HG03103 (cell line): Measurements from ENCODE around the gene ANK3.

Experiments used
- ATAC-seq: cut with Tn5 transposase; IDR thresholded peaks from one replicate; pipeline ENCODE4 v1.9.1; 2021; ENCODE audit warnings: low read depth; ENCODE audit not compliant: unreplicated experiment

ANK3 gene

DNA sequence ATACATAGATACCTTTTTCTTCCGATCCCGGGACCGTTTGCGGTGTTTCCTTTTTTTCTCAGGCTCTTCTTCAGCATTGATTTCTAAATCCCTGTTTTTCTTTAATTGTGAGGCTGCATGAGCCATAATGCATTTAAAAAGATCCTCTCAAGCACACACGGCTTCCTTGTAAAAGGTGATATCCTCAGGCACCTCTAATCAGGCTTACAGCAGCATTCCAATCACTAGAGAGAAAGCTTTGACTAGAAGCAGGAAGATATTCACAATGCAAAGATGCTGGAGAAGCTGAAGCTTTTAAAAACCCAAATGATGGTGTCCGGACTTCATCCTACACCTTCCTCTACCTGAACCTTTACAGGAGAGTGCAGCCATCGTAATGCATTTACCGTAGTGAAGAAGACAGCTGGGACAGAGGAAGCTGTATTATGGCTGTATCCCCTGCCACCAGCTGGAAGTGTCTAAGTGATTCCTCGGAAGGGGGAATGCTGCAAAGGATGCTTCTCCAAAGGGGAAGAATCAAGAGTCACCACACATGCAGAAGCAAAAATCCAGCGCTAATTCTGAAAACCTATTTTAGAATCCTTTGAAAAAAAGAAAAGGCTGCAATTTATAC is at the start of gene ANK3:
Gene ANK3, minus strand, starts transcription at position 463 of the 613 bp plus-strand sequence. Its CDS starts 337 bp downstream, at position 126.
- ATAC-seq: no peak

GRCh38 chr10:60434418-60435046 is 44.9 kb upstream of the ANK3 start:
- no peak for ATAC-seq

DNA sequence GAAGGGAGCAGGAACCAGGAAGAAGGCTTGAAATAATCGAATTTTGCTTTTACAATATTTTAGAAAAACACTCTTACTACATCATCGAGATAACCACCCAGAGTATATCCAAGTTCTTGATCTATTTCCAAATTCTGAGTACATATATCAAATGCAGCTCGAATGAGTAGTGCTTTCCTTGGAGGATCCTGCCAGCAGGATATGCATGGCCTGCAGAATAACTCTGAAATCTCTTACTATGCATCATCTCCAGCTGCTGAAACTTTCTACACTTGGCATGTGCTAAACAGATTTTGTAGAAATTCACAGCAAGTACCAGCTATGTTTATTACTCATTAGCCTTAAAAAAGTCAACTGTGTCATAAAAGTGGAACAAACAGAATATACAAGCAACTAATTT is 44.0 kb upstream of the ANK3 start:
- no peak for ATAC-seq

- ATAC-seq: no peak
Measured at GRCh38 chr10:60430836-60431597, 41.3 kb upstream of the ANK3 start.

- no peak for ATAC-seq
Measured at GRCh38 chr10:60430017-60430416, 40.3 kb upstream of the ANK3 start.

DNA sequence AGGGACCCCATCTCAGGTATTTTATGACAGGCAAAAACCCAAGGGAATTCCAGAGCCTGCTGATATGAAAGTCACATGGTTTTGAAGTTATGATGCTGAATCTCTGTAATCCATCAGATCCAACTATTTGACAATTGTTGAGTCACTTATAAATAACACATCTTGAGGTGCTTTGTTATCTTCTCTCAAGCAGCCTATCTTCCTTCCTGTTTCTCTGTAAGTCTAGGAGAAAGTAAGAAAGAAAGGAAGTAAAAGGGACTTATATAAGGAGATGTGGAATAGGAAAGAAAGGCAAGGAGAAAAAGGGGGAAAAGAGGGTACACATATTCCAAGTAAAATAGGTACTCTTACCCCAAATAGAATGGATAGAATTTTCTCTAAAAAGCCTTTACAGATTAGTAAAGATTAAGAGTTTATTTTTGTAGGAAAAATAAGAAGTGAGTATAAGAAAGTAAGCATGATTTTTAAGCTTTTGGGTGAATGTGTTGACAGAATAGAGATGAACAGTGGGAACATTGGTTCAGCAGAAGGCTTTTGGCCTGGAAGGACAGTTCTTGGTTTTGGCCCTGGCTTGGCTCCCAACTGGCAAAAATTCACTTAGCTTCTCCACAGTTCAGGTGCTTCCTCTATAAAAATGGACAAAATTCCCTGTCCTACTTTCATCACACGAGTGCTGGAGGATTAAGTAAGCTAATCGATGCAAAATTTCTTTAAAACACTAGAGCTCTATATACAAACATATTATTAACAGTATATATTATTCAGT is 39.6 kb upstream of the ANK3 start:
- no peak for ATAC-seq

DNA sequence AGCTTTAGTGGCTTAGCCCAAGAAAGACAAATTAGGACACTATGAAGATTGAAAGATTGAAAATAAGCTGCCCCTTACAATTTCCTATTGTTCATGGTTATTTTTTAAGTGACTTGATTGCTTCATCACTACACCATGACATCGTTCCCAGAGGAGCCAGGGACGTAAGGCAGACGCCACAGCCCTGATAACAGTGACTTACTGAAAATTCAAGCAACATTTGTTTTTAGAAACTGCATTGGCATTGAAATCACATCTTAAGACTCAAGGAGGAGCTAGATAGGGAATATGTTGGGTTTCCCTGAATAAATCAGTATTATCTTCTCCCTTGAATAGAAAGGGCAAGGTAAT is 38.7 kb upstream of the ANK3 start:
- no peak for ATAC-seq

DNA sequence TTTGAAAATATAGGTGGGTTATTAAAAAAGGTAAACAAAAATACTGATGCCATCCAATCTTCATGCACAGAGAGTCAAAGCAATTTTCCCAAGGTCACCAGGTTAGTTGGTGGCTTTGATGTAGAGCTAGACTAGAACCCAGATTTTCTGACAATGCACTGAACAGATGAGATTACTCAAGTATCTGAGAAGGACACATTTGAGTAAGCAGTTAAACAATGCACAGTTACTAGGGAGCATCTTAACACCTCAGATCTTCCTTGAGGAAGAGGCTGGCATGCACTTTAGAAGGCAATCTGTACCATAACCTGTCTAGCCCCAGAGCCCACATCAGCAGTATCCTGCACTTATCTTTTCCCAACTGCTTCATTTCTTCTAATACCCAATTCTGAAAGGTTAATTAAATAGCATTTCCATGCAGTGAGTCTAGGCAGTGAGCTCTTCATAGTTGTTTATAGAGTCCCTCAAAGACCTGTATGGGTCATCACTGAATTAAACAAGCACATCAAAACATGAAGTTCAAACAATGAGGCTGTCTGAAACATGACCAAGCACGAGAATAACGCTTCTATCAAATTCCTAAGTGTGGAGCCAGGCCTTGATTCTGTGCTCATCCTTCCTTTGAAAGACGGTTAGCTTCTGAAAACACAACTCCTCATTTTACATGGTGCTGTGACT is 38.2 kb upstream of the ANK3 start:
- no peak for ATAC-seq

DNA sequence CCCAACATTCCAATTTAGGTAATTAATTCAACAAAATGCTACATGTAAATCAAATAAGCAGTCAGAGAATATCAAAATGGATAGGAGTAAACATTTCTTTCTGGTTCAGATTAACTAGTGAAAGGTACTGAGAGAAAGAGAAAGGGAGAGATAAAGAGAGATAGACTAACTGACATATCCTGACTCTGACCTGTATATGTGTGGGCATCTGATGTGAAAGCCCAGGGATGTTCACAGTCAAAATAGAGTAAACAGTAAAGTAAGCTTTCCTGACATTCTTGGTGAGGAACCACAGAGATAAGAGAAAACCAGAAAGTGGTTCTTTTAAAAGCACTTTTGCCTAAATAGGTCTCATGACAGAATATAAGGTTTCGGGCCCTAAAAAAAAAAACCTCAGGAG is 37.5 kb upstream of the ANK3 start:
- no peak for ATAC-seq

- ATAC-seq: no peak
Measured at GRCh38 chr10:60426425-60426824, 36.8 kb upstream of the ANK3 start.

- no peak for ATAC-seq
Measured at GRCh38 chr10:60425392-60426110, 35.9 kb upstream of the ANK3 start.

DNA sequence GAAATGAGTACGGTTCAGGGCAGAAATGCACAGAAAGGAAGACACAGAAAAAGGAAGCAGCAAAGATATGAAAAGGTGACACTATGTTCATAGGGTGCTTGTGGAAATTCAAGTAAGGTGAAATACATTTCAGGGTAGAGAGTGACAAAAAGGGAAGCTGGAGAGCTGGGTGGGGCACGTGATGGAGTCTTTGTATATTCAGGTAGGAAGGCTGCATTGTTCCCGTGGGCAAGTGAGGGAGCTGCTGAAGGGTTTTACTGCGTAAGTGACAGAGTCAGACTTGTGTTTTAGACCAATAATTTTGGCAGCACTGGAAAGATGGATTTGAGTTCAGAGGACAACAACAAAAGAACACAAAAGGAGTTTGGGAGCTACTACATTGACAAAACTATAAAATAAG is 35.3 kb upstream of the ANK3 start:
- no peak for ATAC-seq

DNA sequence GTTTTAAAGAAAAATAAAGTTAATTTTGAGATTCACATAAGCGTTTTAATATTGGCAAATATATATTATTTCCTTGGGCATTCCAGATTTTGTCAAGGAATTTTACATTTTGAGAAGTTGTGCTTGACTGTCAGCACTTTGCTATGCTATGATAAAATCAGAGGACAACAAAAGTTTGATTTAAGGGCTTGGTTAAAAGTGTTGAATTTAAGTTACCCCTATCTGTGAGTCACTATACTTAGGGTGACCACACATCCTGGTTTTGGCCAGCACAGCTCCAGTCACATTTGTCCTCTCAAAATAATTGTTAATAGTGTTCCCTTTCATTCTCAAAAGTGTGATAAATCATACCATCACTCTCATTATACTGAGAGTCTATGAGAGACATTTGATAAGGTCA is 34.2 kb upstream of the ANK3 start:
- ATAC-seq: no peak

DNA sequence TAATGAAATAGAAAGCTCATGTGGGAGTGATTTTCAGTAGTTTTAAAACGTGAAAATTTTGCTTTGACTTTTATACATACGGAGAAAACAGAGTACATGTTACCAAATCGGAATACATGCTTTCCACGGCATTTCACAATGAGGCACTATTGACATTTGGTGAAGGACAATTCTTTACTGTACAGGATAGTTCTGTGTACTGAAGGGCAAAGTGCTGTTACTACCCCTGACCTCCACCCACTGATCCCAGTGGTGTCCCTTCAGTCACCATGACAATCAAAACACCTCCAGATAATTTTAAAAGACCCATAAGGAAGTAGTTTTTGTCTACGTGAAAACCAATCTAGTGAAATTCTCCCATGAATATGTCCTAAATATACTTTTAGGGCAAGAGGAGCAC is 33.1 kb upstream of the ANK3 start:
- ATAC-seq: no peak

GRCh38 chr10:60420991-60421894 is 31.6 kb upstream of the ANK3 start:
- ATAC-seq: no peak

GRCh38 chr10:60419249-60419648 is 29.6 kb upstream of the ANK3 start:
- ATAC-seq: no peak

DNA sequence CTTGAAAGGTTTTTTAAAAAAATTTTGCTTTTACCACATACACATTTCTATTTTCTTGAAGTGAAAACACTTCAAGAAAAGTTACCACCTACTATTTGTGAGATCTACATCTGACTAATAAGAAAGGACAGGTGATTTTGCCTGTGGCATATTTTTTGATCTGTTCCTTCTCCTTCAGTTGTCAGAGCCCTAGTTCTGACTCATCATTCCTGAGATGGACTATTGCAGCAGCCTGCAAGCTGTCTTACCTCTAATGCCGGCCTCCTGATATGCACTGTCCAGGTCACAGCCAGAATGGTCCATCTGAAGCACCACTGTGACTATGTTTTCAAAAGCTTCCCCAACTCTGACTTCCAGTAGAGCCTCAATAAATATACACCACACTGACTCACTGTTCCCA is 28.2 kb upstream of the ANK3 start:
- ATAC-seq: no peak

DNA sequence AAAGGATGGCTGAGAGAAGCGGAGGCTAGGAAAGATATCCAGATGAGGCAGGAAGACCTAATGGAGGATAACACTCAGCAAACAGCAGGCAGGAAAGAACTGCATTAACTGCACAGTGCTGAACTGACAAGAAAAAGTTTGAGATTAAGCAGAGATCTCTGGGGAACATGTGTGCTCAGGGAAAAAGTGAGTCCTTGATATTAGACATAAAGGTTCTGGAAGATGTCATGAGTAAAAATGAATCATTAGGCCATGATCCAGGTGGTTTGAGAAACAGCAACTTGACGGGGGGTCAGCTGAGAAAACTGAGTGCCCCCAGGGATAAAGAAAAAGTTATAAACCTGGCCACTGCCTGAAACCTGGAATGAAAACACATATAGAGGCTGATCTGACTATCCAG is 27.3 kb upstream of the ANK3 start:
- ATAC-seq: no peak
